Stimulated activated naive CD8-positive, alpha-beta T cell treated with anti-CD3 and anti-CD28 coated beads, Interleukin-15, Interleukin-2, amounts not matched to agents 100 ng/mL and 50 ng/mL, for 24 hours (primary cell): Measurements from ENCODE around the gene IQGAP1.

Source experiments
- H3K27ac Mint-ChIP-seq: one replicate; pipeline ENCODE4 v1.8.0; 2021; ENCODE audit warnings: mild to moderate bottlenecking, mixed read lengths
- H3K27me3 Mint-ChIP-seq: one replicate; pipeline ENCODE4 v1.8.0; 2021; ENCODE audit warnings: mixed read lengths
- H3K36me3 Mint-ChIP-seq: one replicate; pipeline ENCODE4 v1.8.0; 2021; ENCODE audit warnings: low read depth, mixed read lengths
- H3K4me1 Mint-ChIP-seq: one replicate; pipeline ENCODE4 v1.8.0; 2021; ENCODE audit warnings: low read depth, mixed read lengths
- H3K4me3 Mint-ChIP-seq: one replicate; pipeline ENCODE4 v1.8.0; 2021; ENCODE audit warnings: mild to moderate bottlenecking, mixed read lengths
- H3K9me3 Mint-ChIP-seq: one replicate; pipeline ENCODE4 v1.8.0; 2021; ENCODE audit warnings: mixed read lengths

IQGAP1 gene

DNA sequence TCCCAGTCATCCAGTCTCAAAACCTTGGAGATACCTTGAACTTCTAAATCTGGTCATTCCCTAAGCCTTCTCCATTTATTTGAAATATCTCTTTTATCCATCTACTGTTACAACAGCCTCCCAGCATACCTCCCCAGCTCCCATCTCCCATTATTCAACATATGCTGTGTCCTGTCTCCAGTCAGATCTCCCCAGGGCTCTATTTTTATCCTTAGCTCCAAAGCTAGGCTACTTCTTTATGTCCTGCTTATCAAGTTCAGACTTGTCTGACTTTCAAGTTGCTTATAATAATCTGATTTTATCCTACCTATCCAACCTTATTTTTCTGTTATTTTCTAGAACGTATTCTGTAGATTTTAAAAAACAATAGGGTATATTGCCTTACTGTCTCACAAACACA is 44.2 kb downstream of the IQGAP1 start:
- H3K27me3 Mint-ChIP-seq: no peaks in the 10 kb centered on the region
- no peaks in the 10 kb centered on the region for H3K9me3 Mint-ChIP-seq
- peaks cover 9% of the 10 kb centered on the region for H3K4me1 Mint-ChIP-seq
- H3K4me3 Mint-ChIP-seq: no peak overlapping the region
- H3K27ac Mint-ChIP-seq: no peak overlapping the region
- H3K36me3 Mint-ChIP-seq: peaks cover 63% of the 10 kb centered on the region

DNA sequence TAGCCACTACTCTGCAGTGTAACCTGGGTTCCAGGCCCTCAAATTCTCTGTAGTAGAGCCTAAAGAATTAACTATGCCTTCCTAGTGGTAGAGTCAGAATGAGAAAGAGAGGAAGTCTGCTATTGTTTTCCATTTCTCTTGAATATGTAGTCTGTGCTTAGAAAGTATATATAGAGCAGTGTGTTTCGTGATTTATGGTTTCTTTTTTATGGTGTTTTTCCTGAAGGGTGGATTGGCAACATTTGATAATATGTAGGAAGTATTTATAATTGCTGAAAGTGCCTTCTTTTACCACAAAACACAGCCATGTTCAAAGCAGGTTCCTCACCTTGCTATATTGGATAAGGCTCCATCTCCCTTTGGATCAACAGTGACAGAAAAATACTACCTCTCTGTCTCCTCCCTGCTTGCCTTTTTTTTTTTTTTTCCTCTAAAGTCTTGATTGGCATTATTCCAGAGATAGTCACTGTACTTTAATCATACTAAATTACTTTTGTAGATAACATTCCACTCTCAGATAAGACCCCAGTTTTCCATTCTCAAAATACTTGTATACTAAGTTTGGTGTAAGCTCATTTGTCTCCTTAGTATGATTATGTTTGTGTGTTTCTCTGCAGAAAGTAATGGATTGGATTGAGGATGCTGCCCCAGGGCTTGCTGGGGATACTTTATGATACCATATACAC is 47.8 kb downstream of the IQGAP1 start:
- H3K27me3 Mint-ChIP-seq: no peaks in the 10 kb centered on the region
- no peak overlapping the region for H3K27ac Mint-ChIP-seq
- H3K9me3 Mint-ChIP-seq: no peaks in the 10 kb centered on the region
- peaks cover 63% of the 10 kb centered on the region for H3K36me3 Mint-ChIP-seq
- no peak overlapping the region for H3K4me3 Mint-ChIP-seq
- H3K4me1 Mint-ChIP-seq: peaks cover 9% of the 10 kb centered on the region

DNA sequence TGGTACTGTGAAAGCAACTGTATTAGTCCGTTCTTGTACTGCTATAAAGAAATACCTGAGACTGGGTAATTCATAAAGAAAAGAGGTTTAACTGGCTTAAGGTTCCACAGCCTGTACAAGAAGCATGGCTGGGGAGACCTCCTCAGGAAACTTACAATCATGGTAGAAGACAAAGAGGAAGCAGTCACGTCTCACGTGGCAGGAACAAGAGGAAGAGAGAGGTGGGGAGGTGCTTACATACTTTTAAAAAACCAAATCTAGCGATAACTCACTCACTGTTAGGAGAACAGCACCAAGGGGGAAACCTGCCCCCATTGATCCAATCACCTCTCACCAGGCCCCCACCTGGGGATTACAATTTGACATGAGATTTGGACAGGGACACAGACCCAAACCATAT is 48.9 kb downstream of the IQGAP1 start:
- no peak overlapping the region for H3K27ac Mint-ChIP-seq
- no peaks in the 10 kb centered on the region for H3K9me3 Mint-ChIP-seq
- H3K4me3 Mint-ChIP-seq: no peak overlapping the region
- H3K4me1 Mint-ChIP-seq: peaks cover 9% of the 10 kb centered on the region
- H3K36me3 Mint-ChIP-seq: peaks cover 72% of the 10 kb centered on the region
- H3K27me3 Mint-ChIP-seq: no peaks in the 10 kb centered on the region

DNA sequence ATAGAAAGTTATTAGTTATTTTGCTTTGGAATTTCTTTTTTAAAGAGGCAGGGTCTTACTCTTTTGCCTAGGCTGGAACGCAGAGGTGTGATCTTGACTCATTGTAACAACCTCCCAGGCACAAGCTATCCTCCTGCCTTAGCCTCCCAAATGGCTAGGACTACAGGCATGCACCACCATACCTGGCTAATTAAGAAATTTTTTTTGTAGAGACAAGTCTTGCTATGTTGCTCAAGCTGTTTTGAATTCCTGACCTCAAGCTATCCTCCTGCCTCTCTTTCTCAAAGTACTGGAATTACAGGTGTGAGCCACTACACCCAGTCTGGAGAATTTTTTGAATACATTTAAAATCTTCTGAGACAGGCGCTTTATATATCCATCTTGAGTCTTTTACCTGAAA is 49.5 kb downstream of the IQGAP1 start:
- Mint-ChIP-seq H3K27ac (no peak overlapping the region), H3K4me3 (no peak overlapping the region), H3K4me1 (peaks cover 9% of the 10 kb centered on the region), H3K9me3 (no peaks in the 10 kb centered on the region), H3K36me3 (peaks cover 72% of the 10 kb centered on the region), H3K27me3 (no peaks in the 10 kb centered on the region)

DNA sequence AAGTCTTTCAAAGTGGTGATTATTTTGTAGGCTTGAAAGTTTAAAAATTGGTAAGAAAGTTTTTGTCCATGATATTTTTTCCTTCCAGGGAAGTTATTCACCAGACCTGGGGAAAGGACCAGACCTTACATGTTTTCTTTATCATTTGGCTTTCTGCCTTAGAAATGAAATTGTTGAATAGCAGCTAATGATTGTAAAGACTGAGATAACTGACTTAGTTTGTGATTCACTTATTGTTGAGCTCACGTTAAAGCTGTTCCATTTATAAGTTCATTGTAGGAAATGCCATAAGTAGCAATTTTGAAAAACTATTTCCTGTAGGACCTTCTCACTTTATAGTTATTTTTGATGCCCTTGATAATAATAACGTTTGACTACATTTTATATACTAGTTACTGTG is 51.9 kb downstream of the IQGAP1 start:
- Mint-ChIP-seq H3K27ac (no peak overlapping the region), H3K9me3 (no peaks in the 10 kb centered on the region), H3K4me3 (no peak overlapping the region), H3K27me3 (no peaks in the 10 kb centered on the region), H3K36me3 (peaks cover 65% of the 10 kb centered on the region), H3K4me1 (peaks cover 9% of the 10 kb centered on the region)

DNA sequence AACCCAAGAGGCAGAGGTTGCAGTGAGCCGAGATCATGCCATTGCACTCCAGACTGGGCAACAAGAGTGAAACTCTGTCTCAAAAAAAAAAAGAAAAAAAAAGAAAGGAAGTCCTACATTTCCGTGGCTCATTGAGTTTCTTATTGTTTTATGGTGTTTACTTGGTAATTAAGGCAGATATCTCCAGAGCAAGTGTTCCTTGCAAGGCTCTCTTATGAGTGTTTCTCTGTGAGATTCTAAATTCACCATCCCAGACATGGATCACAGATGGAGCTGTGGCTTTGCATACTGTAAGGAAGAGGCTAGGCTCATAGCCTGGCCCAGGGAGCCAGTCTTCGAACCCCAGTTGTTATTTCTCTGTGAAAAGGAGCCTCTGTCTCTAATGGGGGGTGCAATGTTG is 53.0 kb downstream of the IQGAP1 start:
- Mint-ChIP-seq H3K36me3 (peaks cover 61% of the 10 kb centered on the region), H3K27ac (no peak overlapping the region), H3K9me3 (no peaks in the 10 kb centered on the region), H3K4me3 (no peak overlapping the region), H3K4me1 (peaks cover 2% of the 10 kb centered on the region), H3K27me3 (no peaks in the 10 kb centered on the region)

DNA sequence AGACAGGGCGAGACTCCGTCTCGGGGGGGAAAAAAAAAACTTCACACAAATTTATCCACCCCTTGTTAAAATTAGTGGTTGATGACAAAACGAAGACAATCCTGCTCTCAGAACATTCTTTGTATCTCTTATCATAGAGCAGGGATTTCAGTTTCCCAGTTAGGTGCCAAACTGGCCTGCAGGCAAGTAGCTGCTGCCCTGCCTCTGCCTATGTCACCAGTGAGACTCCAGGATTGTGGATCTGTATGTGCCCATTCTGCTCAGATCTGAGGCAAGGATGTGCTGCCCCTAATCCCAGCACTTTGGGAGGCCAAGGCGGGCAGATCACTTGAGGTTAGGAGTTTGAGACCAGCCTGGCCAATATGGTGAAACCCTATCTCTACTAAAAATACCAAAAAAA is 54.4 kb downstream of the IQGAP1 start:
- H3K27me3 Mint-ChIP-seq: no peaks in the 10 kb centered on the region
- H3K36me3 Mint-ChIP-seq: peaks cover 53% of the 10 kb centered on the region
- no peaks in the 10 kb centered on the region for H3K4me1 Mint-ChIP-seq
- H3K27ac Mint-ChIP-seq: no peak overlapping the region
- H3K9me3 Mint-ChIP-seq: no peaks in the 10 kb centered on the region
- H3K4me3 Mint-ChIP-seq: no peak overlapping the region

DNA sequence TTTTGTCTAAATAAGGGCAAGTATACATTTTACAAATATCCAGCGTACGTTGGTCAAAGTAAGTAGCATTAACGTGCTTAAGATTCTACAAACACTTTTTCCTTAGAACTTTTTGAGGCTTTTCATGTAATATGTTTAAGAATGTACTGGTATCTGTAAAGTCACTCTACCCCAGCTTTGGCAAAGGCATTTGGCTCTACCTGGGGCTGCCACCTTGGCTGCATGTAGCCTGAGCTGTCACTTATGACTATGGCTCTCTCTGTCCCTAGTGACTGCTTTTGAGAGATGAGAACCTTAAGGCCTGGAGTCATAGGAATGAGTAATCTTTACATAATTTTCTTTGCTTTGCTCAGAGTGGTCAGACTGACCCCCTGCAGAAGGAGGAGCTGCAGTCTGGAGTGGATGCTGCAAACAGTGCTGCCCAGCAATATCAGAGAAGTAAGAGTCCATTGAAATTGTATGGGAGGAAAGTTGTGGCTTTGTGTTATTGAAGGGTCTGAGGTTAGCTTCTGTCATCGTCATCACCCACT is 61.2 kb downstream of the IQGAP1 start:
- H3K27me3 Mint-ChIP-seq: no peaks in the 10 kb centered on the region
- H3K27ac Mint-ChIP-seq: no peak overlapping the region
- H3K4me1 Mint-ChIP-seq: no peaks in the 10 kb centered on the region
- no peaks in the 10 kb centered on the region for H3K9me3 Mint-ChIP-seq
- no peak overlapping the region for H3K4me3 Mint-ChIP-seq
- peaks cover 73% of the 10 kb centered on the region for H3K36me3 Mint-ChIP-seq

DNA sequence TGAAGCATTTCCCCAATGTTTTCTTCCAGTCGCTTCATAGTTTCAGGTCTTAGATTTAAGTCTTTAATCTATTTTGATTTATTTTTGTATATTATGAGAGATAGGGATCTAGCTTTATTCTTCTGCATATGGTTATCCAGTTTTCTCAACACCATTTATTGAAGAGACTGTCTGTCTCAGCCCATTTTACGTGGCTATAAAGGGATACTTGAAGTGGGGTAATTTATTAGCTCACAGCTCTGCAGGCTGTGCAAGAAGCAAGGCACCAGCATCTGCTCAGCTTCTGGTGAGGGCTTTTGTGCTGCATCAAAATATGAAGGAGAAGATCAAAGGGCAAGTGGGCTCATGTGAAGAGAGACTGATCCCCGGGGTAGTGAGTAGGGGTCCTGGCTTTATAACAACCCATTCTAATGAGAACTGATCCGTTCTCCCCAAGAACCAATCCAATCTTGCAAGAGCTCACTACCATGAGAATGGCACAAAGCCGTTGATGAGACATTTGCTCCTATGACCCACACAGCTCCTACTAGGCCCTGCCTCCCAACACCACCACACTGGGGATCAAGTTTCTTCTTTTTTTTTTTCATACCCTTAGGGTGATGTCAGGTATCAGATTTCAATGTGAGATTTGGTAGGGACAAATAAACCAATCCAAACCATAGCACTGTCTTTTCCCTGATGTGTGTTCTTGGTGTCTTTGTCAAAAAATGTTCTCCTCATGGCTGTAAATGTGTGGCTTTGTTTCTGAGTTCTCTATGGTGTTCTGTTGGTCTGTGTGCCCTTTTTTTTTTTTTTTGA is 63.2 kb downstream of the IQGAP1 start:
- Mint-ChIP-seq H3K4me1 (no peaks in the 10 kb centered on the region), H3K27ac (no peak overlapping the region), H3K4me3 (no peak overlapping the region), H3K27me3 (no peaks in the 10 kb centered on the region), H3K36me3 (peaks cover 84% of the 10 kb centered on the region), H3K9me3 (no peaks in the 10 kb centered on the region)

DNA sequence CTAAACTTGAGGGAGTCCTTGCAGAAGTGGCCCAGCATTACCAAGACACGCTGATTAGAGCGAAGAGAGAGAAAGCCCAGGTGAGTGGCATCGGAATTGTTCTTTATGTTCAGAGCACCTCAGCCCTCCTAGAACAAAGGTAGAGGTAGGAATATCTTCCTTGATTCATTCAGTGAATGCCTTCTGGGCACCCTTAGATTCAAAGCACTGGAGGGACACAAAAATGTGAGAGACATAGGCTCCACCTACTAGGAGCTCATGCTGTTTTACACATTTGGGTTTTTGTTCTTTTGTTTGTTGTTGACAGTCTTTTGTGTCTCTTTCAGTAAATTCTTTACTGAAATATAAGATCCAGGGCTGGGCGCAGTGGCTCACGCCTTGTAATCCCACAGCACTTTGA is 68.2 kb downstream of the IQGAP1 start:
- Mint-ChIP-seq H3K4me3 (no peak overlapping the region), H3K36me3 (peaks cover 84% of the 10 kb centered on the region), H3K27ac (no peak overlapping the region), H3K9me3 (no peaks in the 10 kb centered on the region), H3K4me1 (no peaks in the 10 kb centered on the region), H3K27me3 (no peaks in the 10 kb centered on the region)

DNA sequence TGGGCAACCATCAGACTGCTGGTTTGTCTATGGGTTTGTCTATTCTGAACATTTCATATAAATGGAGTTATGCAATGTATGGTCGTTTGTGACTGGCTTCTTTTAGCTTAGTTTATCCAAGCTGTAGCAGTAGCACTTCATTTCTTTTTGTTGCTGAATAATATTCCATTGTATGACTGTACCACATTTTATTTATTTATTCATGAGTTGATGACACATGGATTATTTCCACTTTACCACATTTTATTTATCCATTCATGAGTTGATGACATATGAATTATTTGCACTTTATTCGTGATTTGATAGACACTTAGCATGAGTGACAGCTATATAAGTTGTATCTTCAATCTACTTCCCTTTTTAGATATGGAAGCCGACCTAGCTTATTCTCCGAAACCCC is 70.0 kb downstream of the IQGAP1 start:
- no peaks in the 10 kb centered on the region for H3K9me3 Mint-ChIP-seq

DNA sequence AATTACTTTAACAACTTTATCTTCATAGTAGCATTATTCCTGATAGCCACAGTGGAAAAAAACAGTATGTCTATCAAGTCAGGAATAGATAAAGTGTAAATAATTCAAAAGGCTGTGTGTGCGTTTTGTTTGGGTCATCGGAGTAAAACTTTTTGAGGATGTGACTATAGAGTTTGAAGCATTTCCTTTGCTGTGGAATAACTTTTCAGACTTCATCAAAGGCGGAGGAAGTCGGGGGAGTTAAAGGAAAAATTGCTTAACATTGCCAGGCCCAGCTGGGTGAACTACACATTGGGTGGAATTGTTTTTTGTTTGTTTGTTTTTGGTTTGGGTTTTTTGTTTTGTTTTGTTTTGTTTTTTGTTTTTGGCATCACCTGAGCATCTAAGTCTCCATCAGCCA is 71.3 kb downstream of the IQGAP1 start:
- Mint-ChIP-seq H3K4me1 (peaks cover 8% of the 10 kb centered on the region), H3K36me3 (peaks cover 78% of the 10 kb centered on the region), H3K9me3 (no peaks in the 10 kb centered on the region), H3K27ac (no peak overlapping the region), H3K4me3 (no peak overlapping the region), H3K27me3 (no peaks in the 10 kb centered on the region)

More for the DNA sequence above, 70.0 kb downstream of the IQGAP1 start:
- Mint-ChIP-seq H3K4me1 (peaks cover 5% of the 10 kb centered on the region), H3K36me3 (peaks cover 82% of the 10 kb centered on the region), H3K4me3 (no peak overlapping the region), H3K27ac (no peak overlapping the region), H3K27me3 (no peaks in the 10 kb centered on the region)

DNA sequence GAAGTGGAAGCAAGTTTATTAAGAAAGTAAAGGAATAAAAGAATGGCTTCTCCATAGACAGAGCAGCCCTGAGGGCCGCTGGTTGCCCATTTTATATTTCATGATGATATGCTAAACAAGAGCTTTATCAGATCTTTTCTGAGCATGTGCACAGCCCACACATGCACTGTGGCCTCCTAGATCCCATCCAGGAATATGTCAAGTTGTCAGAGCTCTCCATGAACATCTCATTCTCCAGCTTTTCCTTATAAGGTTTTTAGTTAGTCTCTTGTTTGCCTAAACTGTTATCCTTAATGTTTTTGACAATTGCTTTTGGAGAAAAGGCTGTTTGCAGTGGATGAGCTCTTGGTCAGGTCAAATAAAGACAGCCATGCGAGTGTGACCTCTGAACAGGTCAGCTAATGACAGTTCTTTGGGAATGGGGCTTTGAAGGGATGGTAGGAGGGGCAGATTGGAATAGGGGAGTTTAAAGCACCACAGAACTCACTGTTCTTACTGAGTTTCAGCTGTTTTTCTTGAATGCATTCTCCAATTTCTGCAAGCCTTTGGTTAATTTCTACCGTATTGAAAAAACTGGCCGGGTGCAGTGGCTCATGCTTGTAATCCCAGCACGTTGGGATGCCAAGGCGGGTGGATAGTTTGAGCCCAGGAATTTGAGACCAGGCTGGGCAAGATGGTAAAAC is 72.2 kb downstream of the IQGAP1 start:
- Mint-ChIP-seq H3K4me3 (no peak overlapping the region), H3K36me3 (peaks cover 73% of the 10 kb centered on the region), H3K9me3 (no peaks in the 10 kb centered on the region), H3K27ac (no peak overlapping the region), H3K27me3 (no peaks in the 10 kb centered on the region), H3K4me1 (peaks cover 13% of the 10 kb centered on the region)

DNA sequence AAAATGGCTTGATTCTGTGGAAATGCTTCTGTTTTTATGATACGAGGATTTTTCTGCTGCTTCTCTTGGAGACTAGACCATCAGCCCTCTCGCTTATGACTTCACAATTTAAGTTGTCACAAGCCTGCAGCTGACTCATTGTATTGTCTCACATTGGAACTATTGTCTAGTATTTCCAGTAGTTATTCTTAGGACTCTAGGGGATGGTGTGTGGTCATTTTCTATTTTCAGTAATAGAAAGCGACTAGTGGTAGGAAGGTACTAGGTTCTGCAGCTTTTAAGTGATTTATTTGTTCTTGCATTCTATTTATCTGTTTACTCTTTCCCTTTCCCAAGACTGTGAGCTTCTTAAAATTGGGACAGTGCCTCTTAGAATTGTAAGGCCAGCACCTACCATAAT is 75.3 kb downstream of the IQGAP1 start:
- Mint-ChIP-seq H3K4me1 (peaks cover 15% of the 10 kb centered on the region), H3K27me3 (no peaks in the 10 kb centered on the region), H3K4me3 (no peak overlapping the region), H3K27ac (no peak overlapping the region), H3K36me3 (peaks cover 73% of the 10 kb centered on the region), H3K9me3 (no peaks in the 10 kb centered on the region)
